Colonic mucosa (tissue), 4 donors: ENCODE results near the gene SGTA. TPM values are rescaled to one million over a fixed set of nuclear protein-coding genes. Genes with fewer than 3 reads are reported as not detected.

ENCODE experiments used
- DNase-seq: peaks from one replicate; pipeline ENCODE4 v3.0.0-alpha.2; 2020
- H3K27ac ChIP-seq: fragments of 200-600 bp; one replicate; pipeline ENCODE4 v1.8.0; 2021
- H3K27me3 ChIP-seq: fragments of 200-600 bp; one replicate; pipeline ENCODE4 v1.8.0; 2021
- H3K36me3 ChIP-seq: fragments of 200-600 bp; one replicate; pipeline ENCODE4 v1.8.0; 2021
- H3K4me1 ChIP-seq: fragments of 200-600 bp; one replicate; pipeline ENCODE4 v1.8.0; 2021; ENCODE audit warnings: mild to moderate bottlenecking
- H3K4me3 ChIP-seq: fragments of 200-600 bp; one replicate; pipeline ENCODE4 v1.8.0; 2021
- H3K9ac ChIP-seq, 2 donors: one replicate each; pipeline ENCODE4 v1.7.0; 2013; ENCODE audit warnings: control low read depth in 2 of 2, low read depth in 2 of 2, low read length in 2 of 2
- H3K9me3 ChIP-seq: fragments of 200-600 bp; one replicate; pipeline ENCODE4 v1.8.0; 2021
- intact Hi-C: fragments of 100-400 bp; cut with DNase I; formaldehyde crosslinking; loops from one replicate; pipeline ENCODE4 v1.14.1; 2022
- total RNA-seq, 2 donors: library from RNA; stranded (reverse); fragmentation: NEBNext Ultra II Directional in 1 of 2; extraction: Animal tissue kit (Norgen Biotek cat#: 25700) in 1 of 2; gene quantifications; one replicate each; pipeline ENCODE4 v1.2.1, GENCODE V29; 2021
- TF ChIP-seq, protein P1 (sequence below): fragments of 200-600 bp; IDR thresholded peaks from one replicate; pipeline ENCODE4 v1.8.0; 2022; ENCODE audit warnings: antibody characterized with exemption, mild to moderate bottlenecking
- donor health status: healthy.
- donor health status: DM: no; HTN: no; CAD: no.
- donor health status: DM: no; HTN: no; CAD: no.

Gene SGTA
- total RNA-seq, 2 donors from 2014 or later = 46.5 to 80.6 TPM

DNA sequence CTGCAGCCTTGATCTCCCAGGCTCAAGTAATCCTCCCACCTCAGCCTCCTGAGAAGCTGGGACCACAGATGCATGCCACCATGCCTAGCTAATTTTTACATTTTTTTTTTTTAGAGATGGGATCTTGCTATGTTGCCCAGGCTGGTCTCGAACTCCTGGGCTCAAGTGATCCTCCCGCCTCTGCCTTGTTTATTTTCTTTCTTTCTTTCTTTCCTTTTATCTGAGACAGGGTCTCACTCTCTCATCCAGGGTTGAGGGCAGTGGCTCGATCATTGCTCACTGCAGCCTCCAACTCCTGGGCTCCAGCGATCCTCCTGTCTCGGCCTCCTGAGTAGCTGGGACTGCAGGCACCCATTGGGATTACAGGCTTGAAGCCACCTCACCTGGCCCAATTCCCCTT lies 76.8 kb downstream of the SGTA start:
- Histone ChIP-seq H3K27ac (no peak overlapping the region), H3K36me3 (no peaks in the 10 kb centered on the region), H3K4me1 (no peaks in the 10 kb centered on the region), H3K9me3 (no peaks in the 10 kb centered on the region), H3K27me3 (no peaks in the 10 kb centered on the region), H3K4me3 (no peak overlapping the region), H3K9ac (no peak overlapping the region)
- DNase-seq = no peak
- TF ChIP-seq, protein P1, sequence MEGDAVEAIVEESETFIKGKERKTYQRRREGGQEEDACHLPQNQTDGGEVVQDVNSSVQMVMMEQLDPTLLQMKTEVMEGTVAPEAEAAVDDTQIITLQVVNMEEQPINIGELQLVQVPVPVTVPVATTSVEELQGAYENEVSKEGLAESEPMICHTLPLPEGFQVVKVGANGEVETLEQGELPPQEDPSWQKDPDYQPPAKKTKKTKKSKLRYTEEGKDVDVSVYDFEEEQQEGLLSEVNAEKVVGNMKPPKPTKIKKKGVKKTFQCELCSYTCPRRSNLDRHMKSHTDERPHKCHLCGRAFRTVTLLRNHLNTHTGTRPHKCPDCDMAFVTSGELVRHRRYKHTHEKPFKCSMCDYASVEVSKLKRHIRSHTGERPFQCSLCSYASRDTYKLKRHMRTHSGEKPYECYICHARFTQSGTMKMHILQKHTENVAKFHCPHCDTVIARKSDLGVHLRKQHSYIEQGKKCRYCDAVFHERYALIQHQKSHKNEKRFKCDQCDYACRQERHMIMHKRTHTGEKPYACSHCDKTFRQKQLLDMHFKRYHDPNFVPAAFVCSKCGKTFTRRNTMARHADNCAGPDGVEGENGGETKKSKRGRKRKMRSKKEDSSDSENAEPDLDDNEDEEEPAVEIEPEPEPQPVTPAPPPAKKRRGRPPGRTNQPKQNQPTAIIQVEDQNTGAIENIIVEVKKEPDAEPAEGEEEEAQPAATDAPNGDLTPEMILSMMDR = no peak
- intact Hi-C loops = no loop called here

Other genes with a start within 250 kb of the SGTA start
- 1 to 10 TPM; 1.5 to 3.2 TPM for gene GNG7, start 80.6 kb downstream of the SGTA start, total RNA-seq
- 1 to 10 TPM in 1 of 2 donors, under 1 TPM in 1; 0.49 to 1.7 TPM for gene DIRAS1, start 61.9 kb downstream of the SGTA start, total RNA-seq
- gene SLC39A3, start 43.3 kb downstream of the SGTA start, total RNA-seq = 10 to 100 TPM; 14.8 to 34.3 TPM
- gene THOP1, start 2.2 kb upstream of the SGTA start, total RNA-seq = 100 to 1,000 TPM in 1 of 2 donors, 10 to 100 TPM in 1; 45.5 to 139 TPM
- 1 to 10 TPM; 3.0 to 5.1 TPM for gene ZNF554, start 36.6 kb upstream of the SGTA start, total RNA-seq
- gene ZNF555, start 58.2 kb upstream of the SGTA start, total RNA-seq = 1 to 10 TPM; 3.2 to 5.5 TPM
- under 1 TPM in 1 of 2 donors, not detected in 1; 0.22 TPM for gene ZNF556, start 84.1 kb upstream of the SGTA start, total RNA-seq
- 10 to 100 TPM; 10.9 to 12.4 TPM for gene ZNF57, start 117.7 kb upstream of the SGTA start, total RNA-seq
- gene ZNF77, start 161.7 kb upstream of the SGTA start, total RNA-seq = 1 to 10 TPM; 3.1 to 3.3 TPM
- gene TLE6, start 194.3 kb upstream of the SGTA start, total RNA-seq = 1 to 10 TPM; 2.9 to 3.8 TPM
- gene TLE2, start 246.0 kb upstream of the SGTA start, total RNA-seq = 10 to 100 TPM; 42.8 to 52.4 TPM